ENCODE data around the gene RYK. TPM values are rescaled to one million over a fixed set of nuclear protein-coding genes. Genes with fewer than 3 reads are reported as not detected.

Gene RYK
- total RNA-seq, 1 experiment from 2014 or later, result 55.2 TPM

- ChIA-PET RAD21 (ENCODE audit: low non-redundant PET in 1 of 2, low total read pairs in 2 of 2, uncharacterized antibody in 2 of 2, unreplicated experiment in 2 of 2) (no interaction called here), POLR2A (no interaction called here), CTCF (no interaction called here)
- H3K27ac ChIP-seq (ENCODE audit: low read depth, low read length), result no peak overlapping the region
- DNase-seq (ENCODE audit: low read depth, low spot score) (no peak), ATAC-seq (no peak)
- TF ChIP-seq POLR2AphosphoS5 (IDR thresholded peaks at IDR 0.05; ENCODE audit: low read depth, low read length) (no peak), REST (IDR thresholded peaks at IDR 0.05; ENCODE audit: low read depth) (no peak), SP1 (IDR thresholded peaks at IDR 0.05; ENCODE audit: low read depth) (no peak), POLR2A (IDR thresholded peaks at IDR 0.05; ENCODE audit: borderline replicate concordance, extremely low read depth, insufficient read depth, insufficient read length) (no peak), FOSL1 (IDR thresholded peaks at IDR 0.05; ENCODE audit: low read depth) (no peak), MAX (IDR thresholded peaks at IDR 0.05) (no peak), RAD21 (IDR thresholded peaks at IDR 0.05; ENCODE audit: low read depth) (no peak), YY1 (IDR thresholded peaks at IDR 0.05; ENCODE audit: extremely low read depth, insufficient replicate concordance, low read depth, low read length) (no peak), JUND (IDR thresholded peaks at IDR 0.05) (no peak), EZH2 (IDR thresholded peaks at IDR 0.05) (no peak), EZH2phosphoT487 (IDR thresholded peaks at IDR 0.05; ENCODE audit: borderline replicate concordance) (no peak)
- BruUV-seq (replicated peaks), result no TSS peak
- H4K20me1 ChIP-seq (ENCODE audit: insufficient read depth), result no peaks in the 10 kb centered on the region
- H3K4me1 ChIP-seq (ENCODE audit: control insufficient read depth in 1 of 2, insufficient read depth in 2 of 2, low read length in 2 of 2), result peaks cover 0 to 7% of the 10 kb centered on the region in 2 experiments; a peak in 1 of 4 replicates
- no peaks in the 10 kb centered on the region for H3K79me2 ChIP-seq (ENCODE audit: insufficient read depth, low read length)
- H3K9me2 ChIP-seq (ENCODE audit: insufficient read depth), result no peaks in the 10 kb centered on the region
- H3K9me3 ChIP-seq (ENCODE audit: control insufficient read depth in 1 of 2, insufficient read depth in 1 of 2, low read depth in 1 of 2, low read length in 2 of 2), result peaks cover 0 to 7% of the 10 kb centered on the region in 2 experiments; a peak in 1 of 4 replicates
- no peaks in the 10 kb centered on the region for H3K27me3 ChIP-seq (ENCODE audit: insufficient read depth, low read length)
- H3K4me3 ChIP-seq (replicated peaks in 1 of 2; ENCODE audit: low read depth in 1 of 2, low read length in 2 of 2), result no peak overlapping the region
- no peak overlapping the region for H3K4me2 ChIP-seq (ENCODE audit: low read length)
- H2AFZ ChIP-seq (ENCODE audit: low read depth, low read length, poor library complexity, severe bottlenecking), result no peak overlapping the region
- intact Hi-C loops (cut with micrococcal nuclease), result loop anchor here (5.0 kb wide), 2 partner anchors 82 to 1562 kb away; no protein-coding TSS in a partner anchor
- no peaks in the 10 kb centered on the region for H3K36me3 ChIP-seq (ENCODE audit: control insufficient read depth in 1 of 2, insufficient read depth in 2 of 2, low read length in 2 of 2)
- no peak overlapping the region for H3K9ac ChIP-seq (ENCODE audit: low read length)
These were observed 43.9 kb upstream of the RYK start for GRCh38 chr3:134294302-134295280.

Data from HCT116 (cell line).